DND-41 (cell line): ENCODE data around the gene MCRIP1.

Experiments
- CTCF ChIP-seq: IDR thresholded peaks from 2 replicates; pipeline ENCODE4 v1.5.1; 2012; ENCODE audit warnings: borderline replicate concordance, low read length, moderate library complexity, mild to moderate bottlenecking; ENCODE audit not compliant: poor library complexity, severe bottlenecking; ENCODE audit errors: extremely low read depth
- EZH2 ChIP-seq: IDR thresholded peaks from 3 replicates; pipeline ENCODE4 v1.6.1; 2012; ENCODE audit warnings: borderline replicate concordance, low read depth, mild to moderate bottlenecking, moderate library complexity, low read length, inconsistent platforms; ENCODE audit not compliant: severe bottlenecking

DNA sequence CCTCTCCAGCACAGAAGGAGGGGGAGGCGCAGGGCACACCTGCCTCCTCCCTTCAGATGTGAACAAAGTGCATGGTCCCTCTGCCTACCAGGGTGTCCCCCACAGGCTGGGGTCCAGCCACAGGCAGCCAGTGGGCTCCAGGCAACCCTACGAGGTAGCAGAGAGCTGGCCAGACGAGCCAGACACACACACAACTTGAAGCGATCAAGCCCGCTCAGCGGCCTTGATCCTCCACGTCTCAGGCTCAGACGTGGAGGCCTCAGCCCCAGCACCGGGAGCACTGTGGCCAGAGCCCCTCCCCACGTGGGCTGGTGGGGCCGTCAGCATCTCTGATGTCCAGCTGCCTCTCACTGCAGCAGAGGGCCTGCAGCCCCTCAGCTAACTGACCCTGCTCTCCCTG lies 8.5 kb downstream of the MCRIP1 start:
- TF ChIP-seq CTCF (no peak), EZH2 (no peak)
